Adipose tissue (tissue), 3 donors: Measurements from ENCODE around the gene MACROD2. TPM values are rescaled to one million over a fixed set of nuclear protein-coding genes. Genes with fewer than 3 reads are reported as not detected.

Source experiments
- H3K27ac ChIP-seq: one replicate; pipeline ENCODE4 v1.5.1; 2013; ENCODE audit warnings: low read depth, low read length
- WGBS, 3 donors: extraction: QIAGEN DNeasy Blood & Tissue Kit; methylation state at CpG; one replicate each; pipeline ENCODE4 v1.1.7; 2013; 5-methylcytosine and 5-hydroxymethylcytosine counted together
- polyA plus RNA-seq, 3 donors: library from polyadenylated mRNA; stranded (reverse); fragments of 200-250 nt; gene quantifications; one replicate each; pipeline ENCODE4 v1.2.3, GENCODE V29; 2013
- donor health status: healthy with polysubstance abuse.
- donor health status: Bipolar disorder and iron deficiency.
- donor health status: healthy.

The MACROD2 gene
- polyA plus RNA-seq, 3 donors, result 0.11 to 0.98 (median 0.56) TPM

DNA sequence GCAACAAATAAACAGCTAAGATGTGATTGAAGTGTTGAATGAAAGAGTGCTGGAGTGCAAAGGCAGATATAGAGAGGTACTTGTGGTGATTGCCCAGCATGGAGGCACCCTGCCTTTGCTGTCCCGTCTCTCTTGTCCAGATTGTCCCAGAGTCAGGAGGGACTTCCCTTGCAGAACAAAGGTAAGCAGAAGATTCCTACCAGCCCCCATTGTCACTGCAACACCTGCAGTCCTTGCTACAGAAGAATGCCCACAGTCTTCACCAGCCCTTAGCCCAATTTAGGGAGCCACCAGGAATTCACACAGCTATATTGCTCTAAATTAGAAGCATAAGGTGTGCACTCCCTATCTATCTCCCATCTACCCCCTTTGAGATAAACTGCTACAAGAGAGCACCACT lies 2086.1 kb downstream of the MACROD2 start:
- H3K27ac ChIP-seq, result no peak overlapping the region
- WGBS, 3 donors, result 72 to 94% (median 90%) methylated on average over 1 of the region's 1 CpG

DNA sequence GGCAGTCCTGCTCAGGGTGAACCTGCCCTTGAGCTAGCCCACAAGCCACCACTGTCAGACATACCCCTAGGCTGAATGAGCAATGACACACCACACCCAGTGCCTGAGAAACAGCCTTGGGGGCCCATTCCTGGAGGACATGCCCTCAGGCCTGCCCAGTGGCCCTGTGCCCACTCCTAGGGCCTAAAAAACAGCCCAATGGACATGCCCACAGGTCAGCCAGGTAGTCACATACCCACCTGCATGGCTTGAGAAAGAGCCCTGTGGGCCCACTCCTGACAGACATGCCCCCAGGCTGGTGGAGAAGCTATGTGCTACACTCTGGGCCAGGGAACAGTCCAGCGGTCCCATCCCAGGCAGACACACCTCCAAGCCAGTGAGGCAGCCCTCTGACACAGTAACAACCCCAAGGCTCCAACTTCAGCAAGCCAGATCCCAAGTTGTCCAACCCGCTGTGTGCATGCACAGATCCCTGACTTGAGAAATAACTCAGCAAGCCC lies 2086.8 kb downstream of the MACROD2 start:
- H3K27ac ChIP-seq, result no peak overlapping the region
- WGBS, 3 donors, result 86 to 94% (median 88%) methylated on average over 2 of the region's 2 CpGs

DNA sequence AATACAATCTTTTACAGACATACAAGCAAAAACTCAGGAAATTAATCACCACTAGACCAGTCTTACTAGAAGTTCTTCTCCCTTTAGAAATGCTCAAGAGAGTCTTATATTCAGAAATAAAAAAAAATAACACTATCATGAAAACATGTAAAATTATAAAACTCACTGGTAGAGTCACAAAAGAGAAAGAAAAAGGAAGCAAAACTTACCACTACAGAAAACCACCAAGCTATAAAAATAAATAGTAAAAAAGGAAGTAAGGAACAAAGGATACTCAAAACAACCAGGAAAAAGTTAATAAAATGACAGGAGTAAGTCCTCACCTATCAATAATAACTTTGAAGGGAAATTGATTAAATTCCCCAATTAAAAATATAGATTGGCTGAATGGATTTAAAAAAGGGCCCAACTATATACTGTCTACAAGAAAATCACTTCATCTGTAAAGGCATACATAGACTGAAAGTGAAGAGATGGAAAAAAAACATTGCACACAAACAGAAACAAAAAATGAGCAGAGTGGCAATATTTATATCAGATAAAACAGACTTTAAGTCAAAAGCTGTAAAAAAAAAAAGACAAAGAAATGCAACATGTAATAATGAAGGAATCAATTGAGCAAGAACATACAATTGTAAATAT lies 2088.4 kb downstream of the MACROD2 start:
- H3K27ac ChIP-seq, result no peak overlapping the region

DNA sequence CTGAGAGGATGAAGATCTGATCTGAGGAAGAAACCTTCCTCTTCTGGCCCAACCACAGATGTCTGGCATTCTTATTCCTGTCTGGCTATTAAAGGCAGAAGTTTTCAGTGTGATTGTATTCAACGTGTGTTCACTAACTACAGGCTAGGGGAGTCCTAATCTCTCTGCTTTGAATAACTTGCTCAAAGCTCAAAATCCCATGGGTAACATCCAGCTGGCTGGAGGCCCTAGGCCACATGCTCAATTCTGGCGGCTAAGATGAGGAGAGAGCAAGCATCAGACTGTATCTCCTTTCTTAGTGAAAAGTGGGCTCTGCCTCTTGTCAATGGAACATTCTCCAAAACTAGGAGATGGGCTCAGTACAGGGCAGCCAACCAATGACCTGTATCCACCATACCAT lies 2099.9 kb downstream of the MACROD2 start:
- H3K27ac ChIP-seq, result no peak overlapping the region
- 50 to 58% (median 55%) methylated on average over 2 of the region's 2 CpGs for WGBS, 3 donors

DNA sequence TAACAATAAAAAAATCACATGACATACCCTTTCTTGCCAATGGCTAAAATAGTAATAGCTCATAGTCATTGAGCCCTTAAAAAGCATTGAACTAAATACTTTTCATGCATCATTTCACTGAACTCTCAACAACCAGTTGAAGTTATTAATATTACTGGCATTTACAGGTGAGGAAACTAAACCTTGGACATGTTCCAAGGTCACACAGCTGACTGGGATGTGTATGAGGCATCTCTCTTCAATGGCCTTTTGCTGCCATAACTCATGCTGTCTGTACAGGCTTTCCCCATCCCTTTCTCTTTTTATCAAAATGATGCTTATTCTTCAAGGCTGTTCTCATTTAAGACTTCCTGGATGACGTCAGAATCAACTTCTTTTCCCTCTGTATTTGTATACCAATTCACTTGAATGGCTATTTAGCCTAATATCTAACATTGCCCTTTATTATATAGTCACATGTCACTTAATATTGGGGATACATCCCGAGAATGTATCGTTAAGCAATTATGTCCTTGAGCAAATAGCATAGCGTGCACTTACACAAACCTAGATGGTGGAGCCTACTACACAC lies 2101.5 kb downstream of the MACROD2 start:
- no peak overlapping the region for H3K27ac ChIP-seq
- WGBS, 3 donors, result 87 to 91% (median 88%) methylated on average over 4 of the region's 4 CpGs

DNA sequence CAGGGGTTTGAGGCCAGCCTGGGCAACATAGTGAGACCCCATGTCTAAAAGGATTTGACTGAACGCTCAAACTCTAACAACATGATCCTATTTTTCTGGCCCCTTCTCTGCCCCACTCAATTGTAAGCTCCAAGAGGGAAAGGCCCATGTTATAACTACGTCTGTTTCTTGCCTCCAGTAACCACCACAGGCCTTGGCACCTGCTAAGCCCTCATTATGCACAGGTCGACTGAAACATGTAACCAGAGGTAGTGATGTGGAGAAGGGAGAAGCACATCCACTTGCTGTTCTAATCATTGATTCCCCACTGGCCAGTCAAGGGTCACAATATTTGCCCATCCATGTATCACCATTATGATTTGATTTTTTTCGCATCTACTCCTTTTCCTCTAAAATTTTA lies 2102.5 kb downstream of the MACROD2 start:
- 86 to 92% (median 92%) methylated on average over 4 of the region's 4 CpGs for WGBS, 3 donors
- H3K27ac ChIP-seq, result no peak overlapping the region

DNA sequence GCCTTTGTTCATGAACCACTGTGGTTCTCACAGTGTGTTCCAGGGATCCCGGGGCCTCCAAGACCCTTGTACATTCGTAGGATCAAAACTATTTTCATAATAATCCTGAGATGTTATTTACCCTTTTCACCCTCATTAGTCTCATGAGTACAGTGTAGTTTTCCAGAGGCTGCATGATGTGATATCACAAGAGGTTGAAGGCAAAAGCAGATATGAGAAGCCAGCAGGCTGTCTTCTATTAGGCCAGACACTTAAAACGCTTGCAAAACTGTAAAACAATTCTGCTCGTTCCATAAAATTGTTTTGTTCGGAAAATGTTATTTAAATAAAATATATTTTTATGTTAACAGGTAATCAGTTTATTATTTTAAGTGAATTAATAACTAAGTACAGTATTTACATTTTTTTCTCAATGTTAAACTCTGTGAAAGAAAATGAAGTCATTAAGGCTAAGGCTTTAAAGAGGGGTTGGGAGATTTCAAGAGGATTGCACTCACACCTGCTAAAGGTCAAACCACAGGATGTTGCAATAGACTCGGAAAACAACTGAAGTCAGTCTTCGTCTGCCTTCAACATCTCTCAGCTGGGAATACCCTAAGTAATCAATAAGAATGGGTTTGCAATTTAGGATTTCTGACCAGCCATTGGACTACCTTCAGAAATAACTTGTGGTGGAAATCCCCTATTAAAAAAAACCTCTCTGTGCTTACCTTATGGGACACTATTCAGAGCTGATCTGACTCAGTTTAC lies 2103.7 kb downstream of the MACROD2 start:
- 52 to 67% (median 57%) methylated on average over 7 of the region's 7 CpGs for WGBS, 3 donors

DNA sequence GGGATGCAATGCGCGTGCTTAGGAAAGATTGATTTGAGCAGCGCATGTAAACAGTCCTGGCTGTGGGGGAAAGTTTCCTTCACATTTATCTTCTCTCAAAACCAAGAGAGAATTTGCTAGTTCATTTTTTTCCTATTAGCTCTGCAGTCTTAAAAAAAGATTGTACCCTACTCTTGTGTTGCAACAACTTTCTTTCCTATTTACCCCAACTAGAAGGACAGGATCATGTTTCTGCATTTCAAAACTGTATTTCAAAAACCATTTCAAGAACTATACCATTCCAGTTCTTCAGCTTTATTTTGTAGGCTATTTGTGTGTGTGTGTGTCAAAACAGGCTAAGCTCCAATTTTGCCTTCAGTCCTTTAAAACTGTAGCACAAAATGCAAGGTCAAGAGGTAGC lies 2104.8 kb downstream of the MACROD2 start:
- no peak overlapping the region for H3K27ac ChIP-seq
- WGBS, 3 donors, result 47 to 81% (median 77%) methylated on average over 3 of the region's 3 CpGs

More for the DNA sequence above, 2103.7 kb downstream of the MACROD2 start:
- no peak overlapping the region for H3K27ac ChIP-seq

DNA sequence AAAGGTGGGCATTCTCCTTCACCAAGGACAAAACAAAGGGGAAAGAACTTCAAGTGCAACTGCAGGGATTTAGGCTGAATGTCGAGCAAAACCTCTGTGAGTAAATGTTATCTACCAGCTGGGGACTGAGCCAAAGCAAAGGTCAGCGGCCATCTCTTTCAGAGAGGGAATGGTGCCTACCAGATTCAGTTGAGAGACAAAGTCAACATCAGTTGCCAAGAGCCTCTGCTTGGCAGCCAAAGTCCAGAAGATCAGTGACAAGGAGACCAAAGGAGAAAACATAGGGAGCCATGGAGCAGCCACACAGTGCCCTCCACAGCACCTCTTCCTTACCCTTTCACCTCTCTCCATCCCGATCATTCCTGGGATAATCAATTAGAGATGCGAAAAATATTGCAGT lies 2105.5 kb downstream of the MACROD2 start:
- H3K27ac ChIP-seq, result no peak overlapping the region
- 76 to 88% (median 84%) methylated on average over 4 of the region's 4 CpGs for WGBS, 3 donors

Other genes with a start within 250 kb of the MACROD2 start
- 10 to 100 TPM in 1 of 3 donors, 1 to 10 TPM in 2; 3.5 to 13.2 (median 7.7) TPM for gene ESF1, start 210.6 kb upstream of the MACROD2 start, polyA plus RNA-seq
- 10 to 100 TPM in 2 of 3 donors, 1 to 10 TPM in 1; 8.1 to 16.0 (median 15.7) TPM for gene NDUFAF5, start 210.5 kb upstream of the MACROD2 start, polyA plus RNA-seq
- under 1 TPM in 2 of 3 donors, not detected in 1; 0.89 to 0.90 TPM for gene SEL1L2, start 4.9 kb upstream of the MACROD2 start, polyA plus RNA-seq